Measurements from ENCODE around the gene LBX1. TPM values are rescaled to one million over a fixed set of nuclear protein-coding genes. Genes with fewer than 3 reads are reported as not detected.

The LBX1 gene
- total RNA-seq, 2 donors from 2014 or later = not detected

DNA sequence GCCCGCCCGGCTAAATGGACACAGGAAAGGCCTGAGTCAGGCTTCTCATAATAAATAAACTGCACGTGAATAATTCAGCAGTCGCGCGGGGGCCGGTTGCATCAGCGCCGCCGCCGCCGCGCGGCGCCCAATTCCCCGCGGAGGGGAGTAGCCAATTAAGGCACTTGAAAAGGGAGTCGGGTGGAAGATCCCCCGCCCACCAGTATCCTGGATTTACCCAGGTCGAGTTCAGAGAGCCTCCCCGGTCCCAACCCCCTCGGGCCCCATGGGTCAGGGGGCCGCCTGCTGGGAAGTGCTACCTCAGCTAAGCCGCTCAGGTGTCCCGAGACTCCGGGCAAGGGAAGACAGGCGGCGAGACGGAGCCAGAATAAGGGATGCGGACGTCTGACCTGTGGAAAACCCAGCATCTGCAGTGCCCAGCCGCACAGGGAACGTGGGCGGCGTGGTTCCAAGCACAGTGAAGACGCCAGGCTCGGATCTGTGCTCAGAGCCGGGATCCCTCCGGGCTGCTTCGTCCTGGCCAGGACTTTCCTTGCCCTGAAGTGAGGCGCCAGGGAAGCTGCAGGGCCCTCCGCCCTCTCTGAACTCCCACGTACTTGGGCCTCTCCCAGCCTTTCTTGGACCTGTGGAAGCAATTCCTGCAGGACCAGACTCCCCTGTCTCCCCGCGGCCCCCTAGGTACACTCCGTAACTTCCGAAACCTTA, 7.3 kb upstream of the LBX1 start:
- no peak for DNase-seq
- no peaks in the 10 kb centered on the region for H3K9me3 ChIP-seq
- H3K27ac ChIP-seq = no peak overlapping the region
- intact Hi-C loops (cut with DNase I) = no loop called here
- H3K9ac ChIP-seq (ENCODE audit: low read depth in 2 of 2, low read length in 2 of 2) = no peak overlapping the region
- no peaks in the 10 kb centered on the region for H3K36me3 ChIP-seq
- H3K4me1 ChIP-seq = no peaks in the 10 kb centered on the region
- H3K27me3 ChIP-seq = peaks cover 85% of the 10 kb centered on the region
- TF ChIP-seq, protein P1, sequence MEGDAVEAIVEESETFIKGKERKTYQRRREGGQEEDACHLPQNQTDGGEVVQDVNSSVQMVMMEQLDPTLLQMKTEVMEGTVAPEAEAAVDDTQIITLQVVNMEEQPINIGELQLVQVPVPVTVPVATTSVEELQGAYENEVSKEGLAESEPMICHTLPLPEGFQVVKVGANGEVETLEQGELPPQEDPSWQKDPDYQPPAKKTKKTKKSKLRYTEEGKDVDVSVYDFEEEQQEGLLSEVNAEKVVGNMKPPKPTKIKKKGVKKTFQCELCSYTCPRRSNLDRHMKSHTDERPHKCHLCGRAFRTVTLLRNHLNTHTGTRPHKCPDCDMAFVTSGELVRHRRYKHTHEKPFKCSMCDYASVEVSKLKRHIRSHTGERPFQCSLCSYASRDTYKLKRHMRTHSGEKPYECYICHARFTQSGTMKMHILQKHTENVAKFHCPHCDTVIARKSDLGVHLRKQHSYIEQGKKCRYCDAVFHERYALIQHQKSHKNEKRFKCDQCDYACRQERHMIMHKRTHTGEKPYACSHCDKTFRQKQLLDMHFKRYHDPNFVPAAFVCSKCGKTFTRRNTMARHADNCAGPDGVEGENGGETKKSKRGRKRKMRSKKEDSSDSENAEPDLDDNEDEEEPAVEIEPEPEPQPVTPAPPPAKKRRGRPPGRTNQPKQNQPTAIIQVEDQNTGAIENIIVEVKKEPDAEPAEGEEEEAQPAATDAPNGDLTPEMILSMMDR (IDR thresholded peaks at IDR 0.05) = no peak
- no peak overlapping the region for H3K4me3 ChIP-seq

DNA sequence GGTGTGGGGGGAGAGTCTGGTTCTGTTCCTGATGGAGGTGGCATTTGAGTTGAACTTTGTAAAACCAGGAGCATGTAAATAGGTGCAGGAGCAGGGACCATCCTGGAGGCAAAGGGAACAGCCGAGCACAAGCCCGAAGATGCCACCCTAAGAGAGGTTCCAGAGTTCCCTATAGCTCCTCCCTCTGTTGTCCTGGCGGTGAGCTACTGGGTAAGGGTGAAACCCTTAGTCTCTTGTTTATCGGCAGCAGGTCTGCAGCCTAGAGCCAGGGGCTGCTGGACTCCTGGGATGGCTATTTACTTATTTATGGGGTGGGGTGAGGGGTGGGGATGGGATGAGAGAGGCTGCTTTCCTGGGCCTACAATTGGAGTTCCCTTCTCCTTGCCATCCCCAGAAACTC, 6.5 kb upstream of the LBX1 start:
- Histone ChIP-seq H3K9me3 (no peaks in the 10 kb centered on the region), H3K9ac (ENCODE audit: low read depth in 2 of 2, low read length in 2 of 2) (no peak overlapping the region), H3K27me3 (peaks cover 93% of the 10 kb centered on the region), H3K36me3 (no peaks in the 10 kb centered on the region), H3K4me1 (no peaks in the 10 kb centered on the region), H3K4me3 (no peak overlapping the region), H3K27ac (no peak overlapping the region)
- TF ChIP-seq, protein P1 (IDR thresholded peaks at IDR 0.05) = no peak
- DNase-seq = no peak
- intact Hi-C loops (cut with DNase I) = no loop called here

DNA sequence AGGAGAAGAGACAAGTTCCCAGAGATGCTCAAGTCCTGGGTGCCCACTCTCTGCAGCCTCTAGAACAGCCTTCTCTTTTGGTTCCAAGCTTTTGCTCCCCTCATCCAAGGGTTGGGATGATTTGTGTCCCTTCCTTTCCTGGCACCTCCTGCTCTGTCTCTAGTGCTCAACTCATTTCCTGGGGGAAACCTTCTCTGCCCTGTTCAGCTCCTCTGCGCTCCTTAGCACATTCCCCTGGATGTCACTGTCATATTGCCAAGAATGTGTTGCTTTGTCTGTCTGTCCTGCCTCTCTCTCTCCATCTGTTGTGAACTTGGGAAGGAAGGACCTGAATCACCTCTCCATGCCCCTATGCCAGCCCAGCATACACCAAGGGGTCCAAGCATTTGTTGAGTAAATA, 5.1 kb upstream of the LBX1 start:
- no peaks in the 10 kb centered on the region for H3K36me3 ChIP-seq
- H3K9me3 ChIP-seq = no peaks in the 10 kb centered on the region
- TF ChIP-seq, protein P1 (IDR thresholded peaks at IDR 0.05) = no peak
- H3K4me1 ChIP-seq = peaks cover 7% of the 10 kb centered on the region
- H3K27me3 ChIP-seq = peaks cover 99% of the 10 kb centered on the region
- no peak for DNase-seq
- H3K9ac ChIP-seq (ENCODE audit: low read depth in 2 of 2, low read length in 2 of 2) = no peak overlapping the region
- H3K27ac ChIP-seq = no peak overlapping the region
- intact Hi-C loops (cut with DNase I) = no loop called here
- no peak overlapping the region for H3K4me3 ChIP-seq

DNA sequence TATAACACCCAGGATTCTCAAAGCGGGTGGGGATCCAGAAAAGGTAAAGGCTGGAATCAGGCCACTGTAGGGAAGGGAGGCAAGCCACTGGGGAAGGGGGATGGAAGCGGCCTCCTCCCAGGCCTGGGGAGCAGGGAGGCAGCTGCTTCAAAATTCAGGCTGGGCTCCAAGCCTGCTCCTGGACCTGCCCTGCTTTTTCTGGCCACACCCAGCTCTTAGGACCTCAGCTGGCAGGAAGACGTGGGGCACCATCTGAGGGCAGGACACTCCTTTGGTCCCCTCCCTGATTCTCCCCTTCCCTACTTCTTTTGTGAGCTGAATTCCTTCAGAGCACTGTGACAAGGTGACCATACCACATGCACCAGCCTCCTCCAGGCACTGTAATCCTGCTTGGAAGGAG, 4.6 kb upstream of the LBX1 start:
- Histone ChIP-seq H3K36me3 (no peaks in the 10 kb centered on the region), H3K4me1 (peaks cover 7% of the 10 kb centered on the region), H3K27ac (no peak overlapping the region), H3K4me3 (no peak overlapping the region), H3K9ac (ENCODE audit: low read depth in 2 of 2, low read length in 2 of 2) (no peak overlapping the region), H3K9me3 (no peaks in the 10 kb centered on the region), H3K27me3 (peaks cover 99% of the 10 kb centered on the region)
- TF ChIP-seq, protein P1 (IDR thresholded peaks at IDR 0.05) = no peak
- intact Hi-C loops (cut with DNase I) = no loop called here
- no peak for DNase-seq

DNA sequence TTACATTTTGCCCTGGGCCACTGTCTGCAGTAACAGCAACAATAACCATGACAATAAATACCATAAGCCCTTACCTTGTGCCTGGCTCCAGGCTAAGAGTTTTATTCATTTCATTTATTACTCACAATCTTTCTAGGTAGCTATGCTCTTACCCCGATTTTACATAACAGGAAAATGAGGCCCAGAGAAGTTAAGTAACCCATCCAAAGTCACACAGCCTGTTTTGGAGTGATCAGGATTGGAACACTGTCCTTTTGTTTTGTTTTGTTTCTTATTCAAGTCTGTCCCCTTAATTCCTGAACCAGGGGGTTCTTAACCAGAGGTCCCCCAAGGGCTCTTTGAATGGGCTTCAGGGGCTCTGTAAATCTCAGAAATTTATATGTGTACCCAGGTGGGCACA, 4.2 kb upstream of the LBX1 start:
- no peak overlapping the region for H3K4me3 ChIP-seq
- peaks cover 99% of the 10 kb centered on the region for H3K27me3 ChIP-seq
- H3K9ac ChIP-seq (ENCODE audit: low read depth in 2 of 2, low read length in 2 of 2) = no peak overlapping the region
- peaks cover 7% of the 10 kb centered on the region for H3K4me1 ChIP-seq
- no peak for DNase-seq
- no peak overlapping the region for H3K27ac ChIP-seq
- no peaks in the 10 kb centered on the region for H3K36me3 ChIP-seq
- H3K9me3 ChIP-seq = no peaks in the 10 kb centered on the region
- intact Hi-C loops (cut with DNase I) = no loop called here
- TF ChIP-seq, protein P1 (IDR thresholded peaks at IDR 0.05) = no peak

All from colonic mucosa (tissue), 4 donors.